Measurements from ENCODE around the gene TALDO1.

The TALDO1 gene

GRCh38 chr11:769887-770641, 22.8 kb downstream of the TALDO1 start:
- DNase-seq (ENCODE audit: low spot score) = no peak

- no peak for DNase-seq (ENCODE audit: low spot score)
Measured at GRCh38 chr11:770642-771616, 23.7 kb downstream of the TALDO1 start.

- no peak for DNase-seq (ENCODE audit: low spot score)
Measured at GRCh38 chr11:771617-772204, 24.4 kb downstream of the TALDO1 start.

GRCh38 chr11:772429-773390, 25.4 kb downstream of the TALDO1 start:
- no peak for DNase-seq (ENCODE audit: low spot score)

GRCh38 chr11:773425-773824, 26.2 kb downstream of the TALDO1 start:
- no peak for DNase-seq (ENCODE audit: low spot score)

GRCh38 chr11:773830-774229, 26.6 kb downstream of the TALDO1 start:
- no peak for DNase-seq (ENCODE audit: low spot score)

- DNase-seq (ENCODE audit: low spot score) = peak; percentile 56
Measured at GRCh38 chr11:774873-775592, 27.8 kb downstream of the TALDO1 start.

- peak; percentile 50 for DNase-seq (ENCODE audit: low spot score)
Measured at GRCh38 chr11:776263-776560, 28.9 kb downstream of the TALDO1 start.

GRCh38 chr11:776561-777287, 29.5 kb downstream of the TALDO1 start:
- DNase-seq (ENCODE audit: low spot score) = peak; percentile 38

- peak; percentile 87 for DNase-seq (ENCODE audit: low spot score)
Measured at GRCh38 chr11:777288-778255, 30.3 kb downstream of the TALDO1 start, which contains the start of gene GATD1. Gene GATD1, minus strand, starts transcription at chr11:777487. Its CDS starts 25 bp downstream, at chr11:777462.

GRCh38 chr11:778976-779954, 32.0 kb downstream of the TALDO1 start:
- no peak for DNase-seq (ENCODE audit: low spot score)

- DNase-seq (ENCODE audit: low spot score) = no peak
Measured at GRCh38 chr11:779955-780532, 32.8 kb downstream of the TALDO1 start.

GRCh38 chr11:782264-783174, 35.3 kb downstream of the TALDO1 start:
- DNase-seq (ENCODE audit: low spot score) = no peak

- DNase-seq (ENCODE audit: low spot score) = peak; percentile 85
Measured at GRCh38 chr11:783581-784015, 36.3 kb downstream of the TALDO1 start.

- DNase-seq (ENCODE audit: low spot score) = no peak
Measured at GRCh38 chr11:786235-787083, 39.2 kb downstream of the TALDO1 start.

Measured in RKO (cell line).